Measurements from ENCODE around the gene CACNA1H. TPM values are rescaled to one million over a fixed set of nuclear protein-coding genes. Genes with fewer than 3 reads are reported as not detected.

The CACNA1H gene
- total RNA-seq, 1 experiment from 2014 or later: 19.7 TPM

DNA sequence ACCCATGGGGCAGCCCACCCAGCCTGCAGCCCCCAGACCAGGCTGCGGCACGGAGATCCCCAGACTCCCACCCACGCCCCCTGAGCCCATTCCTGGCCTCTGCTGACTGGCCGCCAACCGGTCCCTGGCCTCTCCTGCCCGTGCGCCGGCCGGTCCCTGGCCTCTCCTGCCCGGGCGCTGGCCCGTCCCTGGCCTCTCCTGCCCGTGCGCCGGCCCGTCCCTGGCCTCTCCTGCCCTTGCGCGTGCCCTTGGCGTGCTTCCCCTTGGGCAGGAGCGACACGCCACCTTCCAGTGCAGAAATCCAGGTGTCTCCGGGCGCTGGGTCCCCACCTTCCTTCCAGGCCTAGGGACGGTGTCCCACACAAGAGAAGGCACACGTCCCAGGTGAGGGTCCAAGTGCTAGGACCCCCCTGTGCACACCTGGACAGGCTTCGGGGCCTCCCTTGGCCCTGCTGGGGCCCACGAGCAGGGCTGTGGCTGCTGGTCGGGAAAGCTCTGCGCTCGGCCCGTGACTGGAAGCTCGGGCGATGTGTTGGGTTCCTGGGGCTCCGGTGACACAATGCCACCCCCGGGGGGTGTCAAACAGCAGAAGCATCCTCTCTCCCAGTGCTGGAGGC lies 21.4 kb upstream of the CACNA1H start:
- no peaks in the 10 kb centered on the region for H3K4me1 ChIP-seq (ENCODE audit: insufficient read depth, low read length, poor library complexity, severe bottlenecking)
- BruUV-seq (replicated peaks): no TSS peak
- intact Hi-C loops (cut with micrococcal nuclease; ENCODE audit: unreplicated experiment): no loop called here
- POLR2A ChIA-PET (ENCODE audit: low non-redundant PET): no interaction called here
- no peaks in the 10 kb centered on the region for H3K27me3 ChIP-seq (replicated peaks; ENCODE audit: insufficient read depth, low read depth, low read length, poor library complexity)
- no peaks in the 10 kb centered on the region for H3K9me3 ChIP-seq (ENCODE audit: low read depth, low read length, poor library complexity, severe bottlenecking)
- no peak overlapping the region for H3K27ac ChIP-seq (ENCODE audit: low read depth, low read length, poor library complexity, severe bottlenecking)
- DNase-seq (ENCODE audit: low spot score): no peak
- H3K36me3 ChIP-seq (ENCODE audit: insufficient read depth, low read length, poor library complexity, severe bottlenecking): no peaks in the 10 kb centered on the region
- TF ChIP-seq, protein P1, sequence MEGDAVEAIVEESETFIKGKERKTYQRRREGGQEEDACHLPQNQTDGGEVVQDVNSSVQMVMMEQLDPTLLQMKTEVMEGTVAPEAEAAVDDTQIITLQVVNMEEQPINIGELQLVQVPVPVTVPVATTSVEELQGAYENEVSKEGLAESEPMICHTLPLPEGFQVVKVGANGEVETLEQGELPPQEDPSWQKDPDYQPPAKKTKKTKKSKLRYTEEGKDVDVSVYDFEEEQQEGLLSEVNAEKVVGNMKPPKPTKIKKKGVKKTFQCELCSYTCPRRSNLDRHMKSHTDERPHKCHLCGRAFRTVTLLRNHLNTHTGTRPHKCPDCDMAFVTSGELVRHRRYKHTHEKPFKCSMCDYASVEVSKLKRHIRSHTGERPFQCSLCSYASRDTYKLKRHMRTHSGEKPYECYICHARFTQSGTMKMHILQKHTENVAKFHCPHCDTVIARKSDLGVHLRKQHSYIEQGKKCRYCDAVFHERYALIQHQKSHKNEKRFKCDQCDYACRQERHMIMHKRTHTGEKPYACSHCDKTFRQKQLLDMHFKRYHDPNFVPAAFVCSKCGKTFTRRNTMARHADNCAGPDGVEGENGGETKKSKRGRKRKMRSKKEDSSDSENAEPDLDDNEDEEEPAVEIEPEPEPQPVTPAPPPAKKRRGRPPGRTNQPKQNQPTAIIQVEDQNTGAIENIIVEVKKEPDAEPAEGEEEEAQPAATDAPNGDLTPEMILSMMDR (conservative IDR thresholded peaks at IDR 0.05; ENCODE audit: low read depth, low read length): no peak
- H3K4me3 ChIP-seq (ENCODE audit: low read depth, low read length, poor library complexity, severe bottlenecking): no peak overlapping the region
- CTCF ChIA-PET: no interaction called here

DNA sequence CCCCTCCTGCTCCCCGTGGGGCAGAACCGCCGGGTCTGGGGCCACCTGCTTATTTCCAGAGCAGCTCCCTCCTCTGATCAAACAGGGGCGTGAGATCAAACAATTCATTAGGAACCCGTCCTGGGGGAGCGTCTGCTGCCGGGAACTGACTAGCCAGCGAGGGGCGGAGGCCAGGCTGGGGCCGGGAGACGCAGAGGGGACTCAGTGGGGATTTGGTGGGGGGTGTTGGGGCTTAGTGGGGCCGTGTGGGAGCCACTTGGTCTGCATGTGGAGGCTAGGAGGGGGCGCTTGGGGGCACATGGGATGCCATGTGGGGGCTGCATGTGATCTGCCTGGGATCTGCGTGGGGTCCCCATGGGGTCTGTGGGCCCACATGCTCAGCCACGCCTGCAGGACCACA lies 20.5 kb upstream of the CACNA1H start:
- Histone ChIP-seq H3K4me1 (ENCODE audit: insufficient read depth, low read length, poor library complexity, severe bottlenecking) (no peaks in the 10 kb centered on the region), H3K36me3 (ENCODE audit: insufficient read depth, low read length, poor library complexity, severe bottlenecking) (no peaks in the 10 kb centered on the region), H3K27me3 (replicated peaks; ENCODE audit: insufficient read depth, low read depth, low read length, poor library complexity) (no peaks in the 10 kb centered on the region), H3K27ac (ENCODE audit: low read depth, low read length, poor library complexity, severe bottlenecking) (no peak overlapping the region), H3K9me3 (ENCODE audit: low read depth, low read length, poor library complexity, severe bottlenecking) (no peaks in the 10 kb centered on the region), H3K4me3 (ENCODE audit: low read depth, low read length, poor library complexity, severe bottlenecking) (no peak overlapping the region)
- TF ChIP-seq, protein P1 (conservative IDR thresholded peaks at IDR 0.05; ENCODE audit: low read depth, low read length): no peak
- TF ChIP-seq EZH2 (IDR thresholded peaks at IDR 0.05; ENCODE audit: borderline replicate concordance, low read depth, low read length, poor library complexity, severe bottlenecking): no peak
- no TSS peak for BruUV-seq (replicated peaks)
- DNase-seq (ENCODE audit: low spot score): no peak
- CTCF ChIA-PET: no interaction called here
- intact Hi-C loops (cut with micrococcal nuclease; ENCODE audit: unreplicated experiment): no loop called here
- POLR2A ChIA-PET (ENCODE audit: low non-redundant PET): no interaction called here

DNA sequence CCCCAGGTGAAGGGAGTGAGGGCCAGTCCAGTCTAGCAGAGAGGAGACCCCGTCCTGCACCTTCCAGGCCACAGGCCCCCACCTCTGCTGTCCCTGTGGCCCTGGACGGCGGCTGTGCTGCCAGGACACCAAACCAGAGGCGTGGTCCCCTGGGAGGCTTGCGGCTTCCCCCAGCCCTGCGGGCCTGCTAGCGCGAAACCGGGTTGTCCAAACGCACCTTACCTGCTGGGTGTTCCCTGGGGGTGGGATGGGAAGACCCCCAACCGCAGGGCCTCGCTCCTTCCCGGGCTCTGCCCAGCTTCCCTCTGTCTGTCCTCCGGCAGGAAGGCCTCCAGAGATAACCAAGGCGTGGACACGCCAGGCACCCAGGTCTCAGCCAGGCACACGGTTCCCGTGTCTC lies 19.6 kb upstream of the CACNA1H start:
- ChIA-PET CTCF (no interaction called here), POLR2A (ENCODE audit: low non-redundant PET) (no interaction called here)
- no peak for DNase-seq (ENCODE audit: low spot score)
- Histone ChIP-seq H3K27ac (ENCODE audit: low read depth, low read length, poor library complexity, severe bottlenecking) (no peak overlapping the region), H3K36me3 (ENCODE audit: insufficient read depth, low read length, poor library complexity, severe bottlenecking) (no peaks in the 10 kb centered on the region), H3K27me3 (replicated peaks; ENCODE audit: insufficient read depth, low read depth, low read length, poor library complexity) (no peaks in the 10 kb centered on the region), H3K4me1 (ENCODE audit: insufficient read depth, low read length, poor library complexity, severe bottlenecking) (no peaks in the 10 kb centered on the region), H3K4me3 (ENCODE audit: low read depth, low read length, poor library complexity, severe bottlenecking) (no peak overlapping the region), H3K9me3 (ENCODE audit: low read depth, low read length, poor library complexity, severe bottlenecking) (no peaks in the 10 kb centered on the region)
- no TSS peak for BruUV-seq (replicated peaks)
- intact Hi-C loops (cut with micrococcal nuclease; ENCODE audit: unreplicated experiment): no loop called here
- TF ChIP-seq EZH2 (IDR thresholded peaks at IDR 0.05; ENCODE audit: borderline replicate concordance, low read depth, low read length, poor library complexity, severe bottlenecking): no peak
- TF ChIP-seq, protein P1 (conservative IDR thresholded peaks at IDR 0.05; ENCODE audit: low read depth, low read length): no peak

Measured in A673 (cell line).